ENCODE results near the gene PTPRG.

Gene PTPRG

GRCh38 chr3:62295571-62295970, 734.2 kb downstream of the PTPRG start:
- DNase-seq (no peak), ATAC-seq (no peak)
- H3K4me1 Mint-ChIP-seq: no peaks in the 10 kb centered on the region
- H3K27ac Mint-ChIP-seq: no peak overlapping the region
- no peak overlapping the region for H3K4me3 Mint-ChIP-seq
- no peaks in the 10 kb centered on the region for H3K27me3 Mint-ChIP-seq
- H3K9me3 Mint-ChIP-seq: peaks cover under 1% of the 10 kb centered on the region
- no peaks in the 10 kb centered on the region for H3K36me3 Mint-ChIP-seq (ENCODE audit: low read depth)

GRCh38 chr3:62300617-62301016, 739.2 kb downstream of the PTPRG start:
- Mint-ChIP-seq H3K4me3 (no peak overlapping the region), H3K4me1 (no peaks in the 10 kb centered on the region), H3K27me3 (peaks cover 2% of the 10 kb centered on the region), H3K9me3 (peaks cover 30% of the 10 kb centered on the region), H3K36me3 (ENCODE audit: low read depth) (no peaks in the 10 kb centered on the region), H3K27ac (no peak overlapping the region)
- DNase-seq (no peak), ATAC-seq (no peak)

- ATAC-seq: no peak
- H3K27me3 Mint-ChIP-seq: peaks cover 5% of the 10 kb centered on the region
- no peak for DNase-seq
- H3K4me1 Mint-ChIP-seq: no peaks in the 10 kb centered on the region
- no peaks in the 10 kb centered on the region for H3K36me3 Mint-ChIP-seq (ENCODE audit: low read depth)
- H3K9me3 Mint-ChIP-seq: peaks cover 10% of the 10 kb centered on the region
- H3K4me3 Mint-ChIP-seq: no peak overlapping the region
- no peak overlapping the region for H3K27ac Mint-ChIP-seq
Measured at GRCh38 chr3:62312201-62312600, 750.8 kb downstream of the PTPRG start.

GRCh38 chr3:62316525-62316924, 755.2 kb downstream of the PTPRG start:
- no peak overlapping the region for H3K4me3 Mint-ChIP-seq
- H3K4me1 Mint-ChIP-seq: peaks cover 10% of the 10 kb centered on the region
- peaks cover 32% of the 10 kb centered on the region for H3K27me3 Mint-ChIP-seq
- ATAC-seq (no peak), DNase-seq (no peak)
- peaks cover 6% of the 10 kb centered on the region for H3K36me3 Mint-ChIP-seq (ENCODE audit: low read depth)
- peaks cover 30% of the 10 kb centered on the region for H3K9me3 Mint-ChIP-seq
- no peak overlapping the region for H3K27ac Mint-ChIP-seq

DNA sequence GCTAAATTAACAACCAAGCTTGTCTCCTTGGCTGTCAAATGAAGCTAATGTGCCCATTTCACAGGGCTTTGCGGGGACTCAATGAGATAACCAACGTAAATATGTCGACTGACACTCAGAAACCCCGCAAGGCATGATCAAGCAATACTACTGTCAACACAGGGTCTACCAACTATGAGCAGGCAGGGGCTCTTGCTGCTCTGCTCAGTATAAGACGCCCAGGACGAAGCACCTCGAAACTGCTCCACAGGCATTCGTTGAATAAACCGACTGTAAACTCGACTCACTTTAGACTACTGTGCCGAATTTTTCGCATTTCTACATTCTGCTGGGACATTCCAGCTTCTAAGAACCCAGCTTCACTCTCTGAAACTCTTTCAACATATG, 757.0 kb downstream of the PTPRG start:
- DNase-seq (no peak), ATAC-seq (no peak)
- Mint-ChIP-seq H3K4me3 (peak overlapping the region; percentile 87), H3K27ac (no peak overlapping the region), H3K36me3 (ENCODE audit: low read depth) (peaks cover 6% of the 10 kb centered on the region), H3K4me1 (peaks cover 10% of the 10 kb centered on the region), H3K27me3 (peaks cover 32% of the 10 kb centered on the region), H3K9me3 (peaks cover 30% of the 10 kb centered on the region)

DNA sequence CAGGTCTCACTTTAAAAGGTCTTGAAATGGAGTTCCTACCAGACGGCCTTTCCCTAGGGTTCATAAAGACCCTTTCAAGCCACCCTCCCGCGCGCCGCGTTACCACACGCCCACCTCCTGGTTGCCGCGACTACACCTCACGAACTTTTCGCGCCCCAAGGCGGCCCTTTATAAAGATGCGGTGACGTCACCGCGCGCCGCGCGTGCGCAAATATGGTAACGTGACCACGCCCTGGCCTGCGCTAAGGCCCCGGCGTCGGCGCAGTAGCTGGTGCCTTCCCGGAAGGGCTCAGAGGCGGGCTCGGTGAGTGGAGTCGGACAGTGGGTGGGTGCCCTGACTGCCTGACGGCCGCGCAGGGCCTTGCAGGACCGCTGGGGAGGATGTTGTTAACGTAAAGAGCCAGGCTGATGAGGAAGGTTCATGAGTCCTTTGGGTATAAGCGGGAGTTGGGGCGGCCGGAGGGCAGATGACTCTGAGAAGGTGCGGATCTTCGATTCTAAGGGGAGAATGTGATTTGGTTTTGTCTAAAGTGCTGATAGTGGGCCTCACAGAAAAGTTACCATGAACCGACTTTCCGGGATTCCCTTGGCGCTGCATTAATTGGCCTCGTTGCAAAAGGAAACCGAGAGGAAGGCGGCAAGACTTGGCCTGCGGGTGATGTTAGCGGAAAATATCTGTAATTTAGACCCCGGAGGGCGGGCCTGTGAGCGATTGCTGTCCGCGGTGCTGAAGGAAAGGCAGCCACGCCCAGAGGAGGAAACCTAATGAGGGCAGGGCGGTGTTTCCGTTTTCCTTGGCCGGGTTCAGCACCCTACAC, 757.6 kb downstream of the PTPRG start:
- peaks cover 10% of the 10 kb centered on the region for H3K4me1 Mint-ChIP-seq
- peaks cover 32% of the 10 kb centered on the region for H3K27me3 Mint-ChIP-seq
- DNase-seq (peak; percentile 69), ATAC-seq (peak; percentile 88)
- peak overlapping the region; percentile 87 for H3K4me3 Mint-ChIP-seq
- peak overlapping the region; percentile 98 for H3K27ac Mint-ChIP-seq
- H3K9me3 Mint-ChIP-seq: peaks cover 30% of the 10 kb centered on the region
- H3K36me3 Mint-ChIP-seq (ENCODE audit: low read depth): peaks cover 6% of the 10 kb centered on the region

DNA sequence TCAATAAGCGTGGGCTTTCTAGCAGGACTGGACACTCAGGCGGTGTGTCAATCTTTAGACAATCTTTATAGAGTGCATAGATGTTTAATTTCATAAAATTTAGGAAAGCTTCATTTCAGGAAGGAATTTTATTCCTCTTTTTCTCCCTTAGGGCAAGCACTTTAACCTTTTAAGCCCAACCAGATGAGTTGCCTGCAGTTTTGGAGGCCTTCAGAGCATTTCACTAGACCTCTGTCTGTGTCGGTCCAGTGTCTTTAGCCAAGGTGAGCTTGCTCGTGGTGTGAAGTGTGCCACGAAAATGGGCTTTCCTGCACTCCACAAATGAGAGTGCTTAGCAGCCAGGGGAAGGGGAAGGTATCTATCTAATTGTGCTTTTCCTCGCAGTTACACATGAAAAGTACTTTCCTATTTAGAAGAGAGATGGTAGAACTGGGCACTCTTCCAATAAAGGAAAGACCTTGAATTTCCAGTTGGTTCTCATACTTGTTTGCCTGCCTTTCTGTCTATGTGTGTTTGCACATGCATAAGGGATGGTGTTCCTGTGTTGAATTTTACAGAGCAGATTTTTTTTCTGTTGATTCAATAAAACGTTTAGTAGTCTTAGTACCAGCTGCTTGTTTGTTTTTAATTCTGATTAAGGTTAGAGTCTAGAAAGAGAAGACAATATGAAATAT, 758.3 kb downstream of the PTPRG start:
- no peak for ATAC-seq
- peaks cover 10% of the 10 kb centered on the region for H3K4me1 Mint-ChIP-seq
- no peak for DNase-seq
- H3K27me3 Mint-ChIP-seq: peaks cover 32% of the 10 kb centered on the region
- peaks cover 6% of the 10 kb centered on the region for H3K36me3 Mint-ChIP-seq (ENCODE audit: low read depth)
- peak overlapping the region; percentile 87 for H3K4me3 Mint-ChIP-seq
- H3K27ac Mint-ChIP-seq: no peak overlapping the region
- peaks cover 28% of the 10 kb centered on the region for H3K9me3 Mint-ChIP-seq

DNA sequence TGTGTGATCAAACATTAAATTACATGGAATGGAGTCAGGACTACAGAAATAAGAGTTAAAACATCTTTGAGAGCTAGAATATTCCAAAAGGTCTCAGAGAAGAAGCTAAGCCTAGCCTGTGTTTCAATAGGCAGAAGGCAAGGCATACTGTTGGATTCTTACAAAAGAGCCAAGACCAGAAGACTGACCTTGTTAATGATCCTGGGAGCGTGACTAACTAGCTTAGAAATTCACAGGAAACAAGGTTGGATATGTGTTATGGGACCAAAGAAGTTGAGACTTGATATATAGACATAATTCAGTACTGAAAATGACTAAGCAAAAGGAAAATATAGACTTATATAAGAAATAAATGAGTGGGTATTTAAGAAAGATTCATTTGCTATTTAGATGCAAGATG, 761.9 kb downstream of the PTPRG start:
- H3K36me3 Mint-ChIP-seq (ENCODE audit: low read depth): peaks cover 6% of the 10 kb centered on the region
- H3K4me1 Mint-ChIP-seq: peaks cover 10% of the 10 kb centered on the region
- peaks cover 18% of the 10 kb centered on the region for H3K9me3 Mint-ChIP-seq
- DNase-seq: no peak
- no peak overlapping the region for H3K4me3 Mint-ChIP-seq
- no peak for ATAC-seq
- peaks cover 20% of the 10 kb centered on the region for H3K27me3 Mint-ChIP-seq
- no peak overlapping the region for H3K27ac Mint-ChIP-seq

- Mint-ChIP-seq H3K9me3 (no peaks in the 10 kb centered on the region), H3K27me3 (no peaks in the 10 kb centered on the region), H3K36me3 (ENCODE audit: low read depth) (no peaks in the 10 kb centered on the region), H3K4me3 (no peak overlapping the region), H3K27ac (no peak overlapping the region), H3K4me1 (no peaks in the 10 kb centered on the region)
- DNase-seq (no peak), ATAC-seq (no peak)
Measured at GRCh38 chr3:62325896-62326295, 764.5 kb downstream of the PTPRG start.

- H3K4me1 Mint-ChIP-seq: peaks cover 2% of the 10 kb centered on the region
- ATAC-seq (no peak), DNase-seq (no peak)
- H3K27ac Mint-ChIP-seq: no peak overlapping the region
- H3K9me3 Mint-ChIP-seq: no peaks in the 10 kb centered on the region
- no peaks in the 10 kb centered on the region for H3K36me3 Mint-ChIP-seq (ENCODE audit: low read depth)
- no peak overlapping the region for H3K4me3 Mint-ChIP-seq
- H3K27me3 Mint-ChIP-seq: no peaks in the 10 kb centered on the region
Measured at GRCh38 chr3:62329971-62330370, 768.6 kb downstream of the PTPRG start.

DNA sequence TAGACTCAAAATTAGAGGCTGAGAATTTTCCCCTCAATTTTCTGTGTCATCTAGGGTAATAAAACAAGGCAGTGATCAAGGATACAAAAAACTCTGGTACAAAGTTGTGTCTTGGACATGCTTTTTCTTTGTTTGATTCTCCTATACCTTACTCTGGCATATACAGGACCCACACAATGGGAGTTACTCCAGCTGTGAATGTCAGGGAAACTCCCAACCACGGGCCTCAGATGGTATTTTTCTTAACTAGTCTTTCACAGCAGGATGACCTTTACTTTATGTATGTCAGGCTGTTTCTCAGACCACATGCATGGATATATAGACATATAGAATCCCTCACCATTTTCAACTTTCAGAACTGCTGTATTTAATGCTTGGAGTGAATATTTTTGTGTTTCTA, 770.6 kb downstream of the PTPRG start:
- H3K27me3 Mint-ChIP-seq: no peaks in the 10 kb centered on the region
- DNase-seq (no peak), ATAC-seq (peak; percentile 61)
- no peaks in the 10 kb centered on the region for H3K9me3 Mint-ChIP-seq
- H3K36me3 Mint-ChIP-seq (ENCODE audit: low read depth): no peaks in the 10 kb centered on the region
- no peak overlapping the region for H3K27ac Mint-ChIP-seq
- H3K4me3 Mint-ChIP-seq: no peak overlapping the region
- H3K4me1 Mint-ChIP-seq: peaks cover 2% of the 10 kb centered on the region

- no peaks in the 10 kb centered on the region for H3K27me3 Mint-ChIP-seq
- no peak for ATAC-seq
- peaks cover 2% of the 10 kb centered on the region for H3K4me1 Mint-ChIP-seq
- no peak for DNase-seq
- no peaks in the 10 kb centered on the region for H3K9me3 Mint-ChIP-seq
- H3K4me3 Mint-ChIP-seq: no peak overlapping the region
- no peak overlapping the region for H3K27ac Mint-ChIP-seq
- H3K36me3 Mint-ChIP-seq (ENCODE audit: low read depth): no peaks in the 10 kb centered on the region
Measured at GRCh38 chr3:62332835-62333244, 771.5 kb downstream of the PTPRG start.

- H3K9me3 Mint-ChIP-seq: no peaks in the 10 kb centered on the region
- no peak overlapping the region for H3K4me3 Mint-ChIP-seq
- no peak for DNase-seq
- H3K36me3 Mint-ChIP-seq (ENCODE audit: low read depth): no peaks in the 10 kb centered on the region
- H3K27ac Mint-ChIP-seq: no peak overlapping the region
- ATAC-seq: no peak
- H3K4me1 Mint-ChIP-seq: peaks cover 2% of the 10 kb centered on the region
- H3K27me3 Mint-ChIP-seq: peaks cover 2% of the 10 kb centered on the region
Measured at GRCh38 chr3:62335196-62335595, 773.8 kb downstream of the PTPRG start.

DNA sequence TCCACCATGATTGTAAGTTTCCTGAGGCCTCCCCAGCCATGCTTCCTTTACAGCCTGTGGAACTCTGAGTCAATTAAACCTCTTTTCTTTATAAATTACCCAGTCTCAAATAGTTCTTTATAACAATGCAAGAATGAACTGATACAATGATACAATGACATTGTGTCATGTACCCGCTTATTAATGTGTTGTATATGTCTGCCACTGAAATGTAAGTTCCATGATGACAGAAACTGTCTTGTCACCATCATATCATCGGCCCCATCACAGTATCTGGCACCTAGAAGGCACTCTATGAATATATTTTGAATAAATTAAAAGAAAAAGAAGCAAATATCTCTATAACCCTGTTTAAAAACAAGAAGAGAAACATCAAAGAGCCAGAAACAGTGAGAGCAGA, 782.4 kb downstream of the PTPRG start:
- H3K9me3 Mint-ChIP-seq: no peaks in the 10 kb centered on the region

More for the DNA sequence above, 782.4 kb downstream of the PTPRG start:
- H3K27me3 Mint-ChIP-seq: peaks cover 9% of the 10 kb centered on the region
- no peaks in the 10 kb centered on the region for H3K36me3 Mint-ChIP-seq (ENCODE audit: low read depth)
- no peak for ATAC-seq
- DNase-seq: no peak
- H3K4me3 Mint-ChIP-seq: no peak overlapping the region
- no peak overlapping the region for H3K27ac Mint-ChIP-seq
- H3K4me1 Mint-ChIP-seq: no peaks in the 10 kb centered on the region

Measured in activated naive CD8-positive, alpha-beta T cell treated with anti-CD3 and anti-CD28 coated beads, Interleukin-2, amount 50 U/mL, for 24 hours (primary cell).